GM06990 (cell line): Measurements from ENCODE around the gene SMYD4.
A peak's percentile ranks its signal among the peaks of the same experiment; 100 is the strongest.
"Not testable (repeated sequence)": the region's sequence is repeated elsewhere in the genome, so short reads cannot be mapped to it uniquely, and the experiment has no call there.

Experiments
- DNase-seq: peaks from one replicate; pipeline ENCODE4 v3.0.0-alpha.2; 2011; ENCODE audit not compliant: insufficient read length; ENCODE audit errors: extremely low read depth
- H3K27me3 ChIP-seq: replicated peaks from 2 replicates; pipeline ENCODE4 v1.6.0; 2011; ENCODE audit warnings: low read length; ENCODE audit not compliant: control insufficient read depth, insufficient read depth
- H3K36me3 ChIP-seq: 2 replicates; pipeline ENCODE4 v1.5.1; 2011; ENCODE audit warnings: low read length; ENCODE audit not compliant: control insufficient read depth, insufficient read depth
- H3K4me3 ChIP-seq: replicated peaks from 2 replicates; pipeline ENCODE4 v1.5.1; 2011; ENCODE audit warnings: low read depth, mild to moderate bottlenecking, control low read depth, low read length
- CTCF ChIP-seq: IDR thresholded peaks from 2 replicates; pipeline ENCODE4 v1.5.1; 2011; ENCODE audit warnings: low read length, control low read depth, mild to moderate bottlenecking, inconsistent platforms; ENCODE audit not compliant: insufficient read depth, poor library complexity, severe bottlenecking

The SMYD4 gene

GRCh38 chr17:1829216-1829591 lies 498 bp downstream of the SMYD4 start:
- no peak for DNase-seq
- H3K4me3 ChIP-seq, result peak overlapping the region; percentile 88
- no peak for TF ChIP-seq CTCF
- H3K27me3 ChIP-seq, result no peaks in the 10 kb centered on the region
- H3K36me3 ChIP-seq, result peaks cover 1% of the 10 kb centered on the region

DNA sequence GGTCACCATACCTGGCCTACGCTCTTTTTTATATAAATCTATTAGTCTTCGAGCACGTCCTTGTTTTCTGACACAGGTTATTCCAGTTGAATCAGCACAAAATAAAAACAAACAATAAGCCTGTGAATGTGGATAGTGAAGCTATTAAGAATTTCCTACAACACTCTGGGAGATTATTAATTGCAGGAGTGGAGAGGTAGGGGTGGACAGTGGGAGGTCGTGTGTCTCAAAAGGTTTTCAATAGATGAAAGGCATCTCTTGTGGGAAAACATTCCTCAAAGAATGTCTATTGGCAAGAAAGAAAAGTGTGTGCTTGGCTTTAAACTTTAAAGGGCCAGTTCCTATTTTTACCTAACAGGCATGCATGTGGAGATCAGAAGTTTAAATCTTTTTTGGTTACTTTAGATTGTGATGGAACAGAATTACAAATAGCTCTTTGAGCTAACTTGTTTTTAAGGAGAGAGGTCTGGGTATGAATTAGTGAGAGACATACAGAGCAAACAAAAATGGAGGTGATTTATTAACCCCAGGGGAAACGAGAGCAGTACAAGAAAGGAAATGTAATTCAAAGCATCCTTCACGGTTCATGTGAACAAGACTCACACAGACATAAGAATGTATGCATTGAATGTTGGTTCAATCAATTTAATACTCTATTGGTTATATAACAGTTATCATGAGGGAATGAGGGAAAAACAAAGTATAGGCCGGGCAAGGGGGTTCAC lies 9.0 kb downstream of the SMYD4 start:
- Histone ChIP-seq H3K4me3 (no peak overlapping the region), H3K27me3 (no peaks in the 10 kb centered on the region), H3K36me3 (no peaks in the 10 kb centered on the region; the same call in none of the 2 replicates)

DNA sequence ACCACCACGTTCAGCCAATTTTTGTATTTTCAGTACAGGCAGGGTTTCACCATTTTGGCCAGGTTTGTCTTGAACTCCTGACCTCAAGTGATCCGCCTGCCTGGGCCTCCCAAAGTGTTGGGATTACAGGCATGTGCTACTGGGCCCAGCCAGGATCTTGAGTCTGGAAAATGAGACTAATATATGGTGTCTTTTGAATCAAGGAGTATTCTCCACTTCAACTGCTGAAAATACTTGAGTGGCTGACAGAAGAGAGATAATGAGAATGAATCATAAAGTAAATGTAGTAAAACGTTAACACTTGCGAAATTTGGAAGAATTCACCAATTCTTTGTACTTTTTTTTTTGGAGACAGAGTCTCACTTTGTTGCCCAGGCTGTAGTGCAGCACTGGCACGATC lies 16.6 kb downstream of the SMYD4 start:
- Histone ChIP-seq H3K27me3 (no peaks in the 10 kb centered on the region), H3K36me3 (peaks cover 3% of the 10 kb centered on the region), H3K4me3 (no peak overlapping the region)
- TF ChIP-seq CTCF, result no peak
- no peak for DNase-seq

More for the DNA sequence above, 9.0 kb downstream of the SMYD4 start:
- no peak for TF ChIP-seq CTCF
- DNase-seq, result peak; percentile 20

GRCh38 chr17:1810450-1811103 lies 19.1 kb downstream of the SMYD4 start:
- Histone ChIP-seq H3K4me3 (no peak overlapping the region), H3K36me3 (peaks cover 3% of the 10 kb centered on the region), H3K27me3 (no peaks in the 10 kb centered on the region)
- TF ChIP-seq CTCF, result no peak
- DNase-seq, result no peak

DNA sequence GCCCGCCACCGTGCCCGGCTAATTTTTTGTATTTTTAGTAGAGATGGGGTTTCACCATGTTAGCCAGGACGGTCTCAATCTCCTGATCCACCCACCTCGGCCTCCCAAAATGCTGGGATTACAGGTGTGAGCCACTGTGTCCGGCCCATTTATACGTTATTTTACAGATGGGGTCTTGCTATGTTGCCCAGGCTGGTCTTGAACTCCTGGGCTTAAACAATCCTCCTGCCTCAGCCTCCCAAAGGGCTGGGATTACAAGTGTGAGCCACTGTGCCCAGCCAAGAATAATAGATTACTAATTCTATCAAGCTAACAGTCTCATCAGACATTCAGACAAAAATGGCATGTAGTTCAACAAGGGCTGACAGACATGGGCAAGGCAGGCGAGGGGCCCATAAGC lies 19.9 kb downstream of the SMYD4 start:
- not testable (repeated sequence) for DNase-seq, H3K4me3 ChIP-seq, H3K27me3 ChIP-seq, H3K36me3 ChIP-seq

DNA sequence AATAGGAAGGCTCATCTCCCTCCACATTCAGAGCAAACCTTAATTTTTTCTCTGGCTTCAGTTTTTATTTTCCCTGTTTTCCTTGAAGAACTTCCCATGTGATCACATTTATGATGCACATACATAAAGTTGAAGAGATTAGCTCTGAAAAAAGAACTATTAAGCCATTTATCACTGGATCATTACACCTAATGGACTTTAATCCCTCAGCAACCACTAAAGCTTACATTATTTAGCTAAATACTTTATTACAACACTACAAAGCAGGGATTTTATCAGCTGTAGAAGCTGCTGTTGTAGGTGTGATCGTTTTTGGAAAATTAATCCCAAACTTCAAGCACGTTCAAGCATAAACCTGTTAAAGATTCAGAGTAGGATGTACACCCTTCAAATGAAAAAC lies 21.1 kb downstream of the SMYD4 start:
- H3K4me3 ChIP-seq, result no peak overlapping the region
- no peak for TF ChIP-seq CTCF
- DNase-seq, result no peak
- peaks cover 6% of the 10 kb centered on the region for H3K36me3 ChIP-seq
- no peaks in the 10 kb centered on the region for H3K27me3 ChIP-seq
